GM21390 (cell line): ENCODE results near the gene GPR137.

Experiments
- ATAC-seq: cut with Tn5 transposase; IDR thresholded peaks from one replicate; pipeline ENCODE4 v1.9.1; 2021; ENCODE audit not compliant: unreplicated experiment

GPR137 gene

DNA sequence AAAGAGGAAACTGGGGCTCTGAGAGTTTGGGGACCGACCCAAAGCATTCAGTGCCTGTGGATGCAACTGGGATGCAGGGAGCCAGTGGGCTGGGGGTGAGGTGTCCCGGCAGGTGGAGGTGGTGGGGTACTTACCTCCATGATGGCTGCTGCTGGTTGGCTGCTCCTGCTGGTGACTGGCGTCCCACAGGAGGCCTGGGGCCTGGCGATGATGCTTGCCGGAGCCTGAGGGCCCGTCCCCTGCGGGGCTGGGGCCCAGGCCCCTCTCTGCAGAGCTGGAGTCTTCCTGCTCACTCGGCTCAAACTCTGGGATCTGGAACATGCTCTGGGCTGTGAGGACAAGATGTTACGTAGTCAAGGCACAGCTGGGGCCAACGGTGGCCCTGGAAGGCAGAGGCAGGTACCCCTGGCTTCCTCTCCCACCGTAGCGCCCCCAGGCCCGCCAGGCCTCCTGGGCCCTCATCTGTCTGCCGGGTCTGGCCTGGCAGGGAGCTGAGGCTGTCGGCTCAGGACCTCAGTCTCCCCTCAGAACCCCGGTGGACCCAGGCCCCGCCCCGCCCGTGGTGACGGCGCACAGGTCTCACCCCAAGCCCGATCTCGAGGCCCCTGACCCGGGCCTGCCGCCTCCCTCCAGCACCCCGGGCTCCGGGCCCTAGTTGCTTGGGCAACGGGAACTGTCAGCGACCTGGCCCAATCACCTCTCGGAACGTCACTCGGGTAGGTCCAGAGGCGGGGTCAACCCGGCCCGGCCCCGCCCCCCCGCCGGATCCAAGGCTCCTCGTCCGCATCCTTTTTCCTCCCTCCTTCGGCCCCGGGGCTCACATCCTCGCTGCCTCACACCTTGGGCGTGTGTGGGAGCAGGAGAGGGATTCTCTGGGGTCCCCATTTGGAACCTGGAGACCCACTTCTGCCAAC, 1.3 kb upstream of the GPR137 start, which contains the start of gene BAD:
Gene BAD (minus strand): TSS at position 618 of the 914 bp plus-strand sequence. CDS start 297 bp downstream, at position 321.
- ATAC-seq = peak; percentile 69

DNA sequence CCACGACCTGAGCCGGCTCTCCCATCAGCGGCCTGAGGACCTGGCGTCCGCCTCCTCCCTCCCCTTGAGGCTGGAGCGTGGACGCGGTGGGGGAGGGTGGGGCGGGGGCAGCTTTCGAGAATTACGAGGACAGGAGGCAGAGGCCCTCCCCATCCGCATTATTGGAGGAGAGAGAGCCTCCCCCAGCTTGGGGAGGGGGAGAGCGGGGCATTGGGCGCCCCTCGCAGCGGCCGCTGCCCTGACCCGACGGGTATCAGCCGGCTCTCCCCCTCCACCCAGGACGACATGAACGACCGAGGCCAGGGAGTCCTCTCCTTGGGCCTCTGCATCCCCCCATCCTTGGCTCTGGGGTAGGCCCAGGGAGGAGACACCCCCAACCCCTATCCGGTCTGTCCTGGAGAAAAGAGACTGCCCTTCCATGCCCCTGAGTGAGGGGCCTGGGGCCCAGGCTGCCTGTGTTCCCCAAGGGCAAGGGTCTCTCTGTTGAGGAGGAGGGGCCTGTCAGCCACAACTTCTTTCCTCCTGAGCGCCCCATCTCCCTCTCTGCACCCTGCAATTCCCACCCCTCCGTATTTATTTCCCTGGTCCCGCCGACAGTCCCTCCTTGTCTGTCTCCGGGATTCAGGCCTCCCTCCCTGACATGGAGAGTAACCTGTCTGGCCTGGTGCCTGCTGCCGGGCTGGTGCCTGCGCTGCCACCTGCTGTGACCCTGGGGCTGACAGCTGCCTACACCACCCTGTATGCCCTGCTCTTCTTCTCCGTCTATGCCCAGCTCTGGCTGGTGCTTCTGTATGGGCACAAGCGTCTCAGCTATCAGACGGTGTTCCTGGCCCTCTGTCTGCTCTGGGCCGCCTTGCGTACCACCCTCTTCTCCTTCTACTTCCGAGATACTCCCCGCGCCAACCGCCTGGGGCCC, 495 bp downstream of the GPR137 start:
- ATAC-seq = no peak

- no peak for ATAC-seq
These were observed 1.1 kb downstream of the GPR137 start for GRCh38 chr11:64286801-64287159.

DNA sequence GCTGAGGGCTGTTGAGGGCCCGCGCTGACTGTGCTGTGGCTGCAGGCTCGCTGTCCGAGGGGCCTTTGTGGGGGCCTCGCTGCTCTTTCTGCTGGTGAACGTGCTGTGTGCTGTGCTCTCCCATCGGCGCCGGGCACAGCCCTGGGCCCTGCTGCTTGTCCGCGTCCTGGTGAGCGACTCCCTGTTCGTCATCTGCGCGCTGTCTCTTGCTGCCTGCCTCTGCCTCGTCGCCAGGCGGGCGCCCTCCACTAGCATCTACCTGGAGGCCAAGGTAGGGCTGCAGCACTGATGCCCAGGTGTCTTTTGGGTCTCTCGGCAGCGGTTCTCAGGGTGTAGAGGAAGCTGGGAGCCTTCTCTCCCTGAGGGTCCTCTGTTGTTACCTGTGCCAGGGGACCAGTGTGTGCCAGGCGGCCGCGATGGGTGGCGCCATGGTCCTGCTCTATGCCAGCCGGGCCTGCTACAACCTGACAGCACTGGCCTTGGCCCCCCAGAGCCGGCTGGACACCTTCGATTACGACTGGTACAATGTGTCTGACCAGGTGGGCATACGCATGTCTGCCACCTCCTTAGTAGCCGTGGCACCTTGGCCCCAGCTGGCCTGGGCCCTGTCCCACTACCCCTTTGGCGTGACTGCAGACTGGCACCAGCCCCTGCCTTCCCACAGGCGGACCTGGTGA, 2.2 kb downstream of the GPR137 start:
- ATAC-seq = no peak

GRCh38 chr11:64288353-64288750, 2.7 kb downstream of the GPR137 start:
- no peak for ATAC-seq

DNA sequence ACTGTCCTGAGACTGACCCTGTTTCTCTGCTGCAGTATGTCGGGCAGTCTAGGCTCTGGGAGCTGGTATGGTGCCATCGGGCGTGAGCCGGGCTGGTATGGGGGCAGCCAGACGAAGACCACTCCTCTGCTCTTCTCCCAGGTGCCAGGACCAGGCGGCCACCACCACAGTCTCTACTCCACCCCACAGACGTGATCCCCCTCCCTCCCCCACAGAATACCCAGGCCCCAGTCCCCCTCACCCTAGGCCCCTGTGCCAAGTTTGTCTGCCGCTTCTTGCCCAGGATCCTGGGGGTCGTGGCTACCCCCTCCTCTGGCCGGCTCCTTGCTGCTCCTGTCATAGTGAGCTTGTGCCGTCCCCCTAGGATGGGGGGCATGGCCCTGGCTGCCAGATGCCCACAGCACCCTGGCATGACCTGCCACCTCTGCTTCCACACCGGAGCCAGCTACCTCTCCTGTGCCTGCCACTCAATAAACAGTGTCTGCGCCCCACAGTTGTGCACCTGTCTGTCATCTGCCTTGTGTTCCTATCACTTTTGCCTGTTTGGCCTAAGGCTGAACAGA, 3.4 kb downstream of the GPR137 start:
- ATAC-seq = no peak

GRCh38 chr11:64290352-64291261, 5.0 kb downstream of the GPR137 start:
- ATAC-seq = no peak

DNA sequence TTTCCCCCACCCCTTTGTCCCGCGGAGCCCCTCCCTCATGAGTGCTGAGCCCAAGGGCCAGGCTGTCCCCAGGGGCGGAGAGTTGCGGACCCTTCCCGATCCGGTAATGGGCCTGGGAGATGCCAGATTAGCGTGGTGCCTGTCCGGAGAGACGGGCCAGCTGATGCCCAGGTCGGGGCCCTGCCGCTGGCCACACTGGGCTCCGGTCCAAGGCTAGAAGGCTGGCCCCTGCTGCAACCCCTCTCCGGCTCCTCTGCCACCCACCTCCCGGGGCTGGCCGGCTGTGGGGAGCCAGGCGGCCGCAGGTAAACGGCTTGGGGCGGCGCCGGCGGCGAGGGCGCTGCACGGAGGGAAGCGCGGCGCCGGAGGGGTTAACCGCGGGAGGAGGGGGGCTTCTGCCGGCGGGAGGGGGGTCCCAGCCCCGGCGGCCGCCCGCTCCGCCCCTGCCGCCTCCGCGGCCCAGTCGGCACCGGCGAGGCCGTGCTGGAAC, 5.7 kb downstream of the GPR137 start, which contains the start of gene KCNK4:
Gene KCNK4 (plus strand): TSS at position 41 of the 490 bp plus-strand sequence. CDS start 1,717 bp downstream, outside the sequence.
- ATAC-seq = no peak

- no peak for ATAC-seq
These were observed 6.3 kb downstream of the GPR137 start for GRCh38 chr11:64291752-64292459.

GRCh38 chr11:64292460-64293254, 7.0 kb downstream of the GPR137 start:
- ATAC-seq = no peak

DNA sequence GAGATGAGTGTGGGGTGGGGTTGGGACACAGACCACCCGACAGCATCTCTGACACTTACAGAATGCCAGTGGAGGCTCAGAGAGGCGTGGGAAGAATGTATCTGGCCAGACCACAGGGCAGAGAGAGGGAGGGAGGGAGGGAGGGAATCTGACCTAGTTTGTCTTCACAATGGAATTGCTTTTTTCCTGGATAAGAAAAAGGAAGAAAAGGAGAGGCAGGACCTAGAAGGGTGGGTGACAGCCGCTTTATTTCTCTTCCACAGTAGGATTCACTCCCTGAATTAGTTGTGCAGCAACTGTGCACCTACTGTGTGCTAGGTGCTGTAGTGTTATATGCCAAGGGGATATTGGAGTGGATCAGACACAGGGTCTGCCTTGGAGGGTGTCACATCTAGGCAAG, 9.1 kb downstream of the GPR137 start:
- no peak for ATAC-seq

GRCh38 chr11:64295760-64296159, 10.1 kb downstream of the GPR137 start:
- ATAC-seq = no peak

DNA sequence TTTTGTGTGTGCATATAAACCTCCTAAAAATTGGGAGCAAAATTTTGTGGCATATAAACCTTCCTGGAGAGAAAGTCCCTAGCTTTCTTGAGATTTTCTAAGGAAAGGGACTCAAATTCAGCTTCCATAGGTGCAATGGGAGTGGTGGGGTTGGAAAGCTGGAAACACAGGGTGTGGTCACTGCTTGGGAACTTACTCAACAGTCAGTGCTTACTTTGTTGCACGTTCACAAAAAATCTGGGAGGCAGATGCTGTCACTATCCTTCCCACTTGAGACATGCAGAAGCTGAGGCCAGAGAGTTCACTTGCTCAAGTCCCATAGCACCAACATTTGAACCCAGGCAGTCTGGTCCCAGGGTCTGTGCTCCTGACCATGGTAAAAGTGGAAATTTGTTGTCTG, 10.6 kb downstream of the GPR137 start:
- no peak for ATAC-seq

DNA sequence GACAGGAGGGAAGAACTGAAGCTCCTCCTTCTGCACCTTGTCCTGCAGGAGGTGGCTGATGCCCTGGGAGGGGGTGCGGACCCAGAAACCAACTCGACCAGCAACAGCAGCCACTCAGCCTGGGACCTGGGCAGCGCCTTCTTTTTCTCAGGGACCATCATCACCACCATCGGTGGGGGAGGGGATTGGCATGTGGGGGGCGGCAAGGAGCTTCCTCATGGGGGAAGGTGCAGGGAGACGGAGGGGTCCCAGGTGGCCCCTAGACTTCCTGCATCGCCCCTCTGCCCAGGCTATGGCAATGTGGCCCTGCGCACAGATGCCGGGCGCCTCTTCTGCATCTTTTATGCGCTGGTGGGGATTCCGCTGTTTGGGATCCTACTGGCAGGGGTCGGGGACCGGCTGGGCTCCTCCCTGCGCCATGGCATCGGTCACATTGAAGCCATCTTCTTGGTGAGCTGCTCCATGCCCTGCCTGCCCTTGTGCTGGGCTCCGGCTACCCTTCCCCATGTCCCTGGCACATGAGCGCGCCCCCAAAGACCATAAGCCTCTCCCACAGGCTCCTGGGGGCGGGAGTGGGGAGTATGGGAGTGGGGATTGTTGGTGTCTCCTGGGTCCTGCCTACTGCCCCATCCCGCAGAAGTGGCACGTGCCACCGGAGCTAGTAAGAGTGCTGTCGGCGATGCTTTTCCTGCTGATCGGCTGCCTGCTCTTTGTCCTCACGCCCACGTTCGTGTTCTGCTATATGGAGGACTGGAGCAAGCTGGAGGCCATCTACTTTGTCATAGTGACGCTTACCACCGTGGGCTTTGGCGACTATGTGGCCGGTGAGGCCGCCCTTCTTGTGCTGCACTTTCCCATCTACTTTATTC, 11.4 kb downstream of the GPR137 start:
- ATAC-seq = no peak

GRCh38 chr11:64297699-64298358, 12.2 kb downstream of the GPR137 start:
- no peak for ATAC-seq

DNA sequence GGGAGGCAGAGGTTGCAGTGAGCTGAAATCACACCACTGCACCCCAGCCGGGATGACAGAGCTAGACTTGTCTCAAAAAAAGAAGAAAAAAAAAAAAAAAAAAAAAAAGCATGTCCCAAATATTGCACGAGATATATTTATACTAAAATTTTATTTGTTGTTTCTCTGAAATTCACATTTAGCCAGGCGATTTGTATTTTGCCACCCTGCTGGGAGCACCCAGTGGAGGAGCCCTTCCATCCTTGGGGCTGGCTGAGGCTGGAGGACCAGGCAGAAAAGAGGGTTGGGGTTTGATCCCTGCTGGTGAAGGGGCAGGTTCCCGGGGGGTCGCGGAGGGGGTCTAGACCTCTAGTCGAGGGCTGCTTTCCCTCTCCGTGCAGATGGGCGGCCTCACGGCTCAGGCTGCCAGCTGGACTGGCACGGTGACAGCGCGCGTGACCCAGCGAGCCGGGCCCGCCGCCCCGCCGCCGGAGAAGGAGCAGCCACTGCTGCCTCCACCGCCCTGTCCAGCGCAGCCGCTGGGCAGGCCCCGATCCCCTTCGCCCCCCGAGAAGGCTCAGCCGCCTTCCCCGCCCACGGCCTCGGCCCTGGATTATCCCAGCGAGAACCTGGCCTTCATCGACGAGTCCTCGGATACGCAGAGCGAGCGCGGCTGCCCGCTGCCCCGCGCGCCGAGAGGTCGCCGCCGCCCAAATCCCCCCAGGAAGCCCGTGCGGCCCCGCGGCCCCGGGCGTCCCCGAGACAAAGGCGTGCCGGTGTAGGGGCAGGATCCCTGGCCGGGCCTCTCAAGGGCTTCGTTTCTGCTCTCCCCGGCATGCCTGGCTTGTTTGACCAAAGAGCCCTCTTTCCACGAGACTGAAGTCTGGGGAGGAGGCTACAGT, 13.6 kb downstream of the GPR137 start:
- ATAC-seq = no peak
